GM12878 (cell line): ENCODE data around the gene THADA. TPM values are rescaled to one million over a fixed set of nuclear protein-coding genes. Genes with fewer than 3 reads are reported as not detected.

Experiments
- ATAC-seq: fragments of 200-7000 bp; cut with Tn5 transposase; 3 replicates; pipeline ENCODE4 v1.9.1; 2020; ENCODE audit warnings: mild to moderate bottlenecking, moderate library complexity
- BruUV-seq: library from RNA; stranded (reverse); fragments of 400-500 nt; replicated peaks from 2 replicates; lab custom pipeline; 2021; lab: Mats Ljungman, UMichigan
- CTCF ChIA-PET: fragments of 300-600 bp; sonication (Branson Sonifier 250); formaldehyde crosslinking; extraction: SDS; loops from one replicate; lab custom pipeline; 2021; ENCODE audit warnings: inconsistent platforms; lab: Yijun Ruan, JAX
- POLR2A ChIA-PET: fragments of 350-600 bp; formaldehyde crosslinking; extraction: SDS; loops from one replicate; lab custom pipeline; 2021; ENCODE audit warnings: inconsistent platforms; lab: Charles Lee
- RAD21 ChIA-PET: fragments of 300-600 bp; sonication (Branson Sonifier 250); formaldehyde crosslinking; loops from one replicate; lab custom pipeline; 2023; ENCODE audit warnings: antibody characterized with exemption; ENCODE audit not compliant: unreplicated experiment; lab: Charles Lee
- SMC1A ChIA-PET: fragments of 300-600 bp; sonication (Branson Sonifier 250); formaldehyde crosslinking; loops from one replicate; lab custom pipeline; 2023; ENCODE audit not compliant: unreplicated experiment, uncharacterized antibody; lab: Charles Lee
- DNase-seq: peaks from one replicate; pipeline ENCODE4 v3.0.0-alpha.2; 2011; ENCODE audit warnings: low read depth, low spot score
- FAIRE-seq: peaks from 3 replicates; lab custom pipeline; 2011; peaks lifted over from hg19 to GRCh38; lab: Jason Lieb, UNC
- H2AFZ ChIP-seq: 2 replicates; pipeline ENCODE4 v1.6.0; 2011; ENCODE audit warnings: low read depth, low read length, control low read depth; ENCODE audit not compliant: control insufficient read depth
- H3K27ac ChIP-seq: 2 replicates; pipeline ENCODE4 v1.5.1; 2011; ENCODE audit warnings: control low read depth; ENCODE audit not compliant: control insufficient read depth, insufficient read depth
- H3K27me3 ChIP-seq, 2 experiments: replicated peaks in 1 of 2; 2 replicates each; pipeline versions ENCODE4 v1.6.0 to v1.6.1; 2011; ENCODE audit warnings: low read length in 1 of 2; ENCODE audit not compliant: control insufficient read depth in 2 of 2, insufficient read depth in 2 of 2
- H3K36me3 ChIP-seq, 2 experiments: 2 replicates each; pipeline ENCODE4 v1.5.1; 2011; ENCODE audit warnings: low read length in 1 of 2; ENCODE audit not compliant: control insufficient read depth in 2 of 2, insufficient read depth in 2 of 2
- H3K4me1 ChIP-seq: 2 replicates; pipeline ENCODE4 v1.6.1; 2011; ENCODE audit warnings: mild to moderate bottlenecking, low read length, moderate library complexity, mixed read lengths; ENCODE audit not compliant: control insufficient read depth, insufficient read depth
- H3K4me2 ChIP-seq: 2 replicates; pipeline ENCODE4 v1.6.0; 2011; ENCODE audit warnings: control low read depth; ENCODE audit not compliant: control insufficient read depth, insufficient read depth
- H3K4me3 ChIP-seq: fragments of 200-600 bp; sonication (generic); 2 replicates; pipeline ENCODE4 v1.5.1; 2016
- H3K79me2 ChIP-seq: 2 replicates; pipeline ENCODE4 v1.6.0; 2011; ENCODE audit warnings: low read length; ENCODE audit not compliant: control insufficient read depth, insufficient read depth
- H3K9ac ChIP-seq: 2 replicates; pipeline ENCODE4 v1.8.0; 2011; ENCODE audit warnings: low read length, control low read depth, mixed read lengths; ENCODE audit not compliant: control insufficient read depth, insufficient read depth
- H3K9me3 ChIP-seq: replicated peaks from 3 replicates; pipeline ENCODE4 v1.5.1; 2011; ENCODE audit warnings: mild to moderate bottlenecking, low read length; ENCODE audit not compliant: control insufficient read depth, insufficient read depth
- H4K20me1 ChIP-seq: 2 replicates; pipeline ENCODE4 v1.6.0; 2011; ENCODE audit not compliant: control insufficient read depth, insufficient read depth
- IKZF1 ChIP-seq: fragments of 450-650 bp; conservative IDR thresholded peaks from 2 replicates; pipeline ENCODE4 v1.6.1; 2017; ENCODE audit warnings: antibody characterized with exemption, mild to moderate bottlenecking
- MEF2A ChIP-seq: IDR thresholded peaks from 2 replicates; pipeline ENCODE4 v1.6.1; 2011; ENCODE audit warnings: low read depth, mild to moderate bottlenecking, low read length, moderate library complexity; ENCODE audit not compliant: insufficient read depth
- NFYA ChIP-seq: IDR thresholded peaks from 2 replicates; pipeline ENCODE4 v1.6.1; 2011; ENCODE audit warnings: low read depth, mild to moderate bottlenecking, low read length, improper control_type of control experiment, borderline replicate concordance
- WGBS: methylation state at CpG from one replicate; pipeline ENCODE4 v1.1.6; 2016; ENCODE audit warnings: low lambda C conversion rate; ENCODE audit not compliant: insufficient replicate concordance, insufficient coverage; ENCODE audit errors: missing lambda C conversion rate; 5-methylcytosine and 5-hydroxymethylcytosine counted together
- in situ Hi-C: fragments of 300-500 bp; cut with MboI; formaldehyde crosslinking; loops from 9 replicates; pipeline ENCODE4 v1.14.3; 2018; ENCODE audit warnings: mixed read lengths
- intact Hi-C: fragments of 100-400 bp; cut with micrococcal nuclease; formaldehyde crosslinking; loops from one replicate; pipeline ENCODE4 v1.14.2; 2022; ENCODE audit not compliant: unreplicated experiment
- polyA plus RNA-seq, 11 experiments: library from polyadenylated mRNA; depleted of rRNA in 4 of 11; unstranded in 6 of 11; stranded (reverse) in 5 of 11; fragments of >200 nt; fragmentation: Nextera tagmentation in 4 of 11; fragmentation: Illumina TruSeq in 1 of 11; extraction: Ambion mirVana in 4 of 11; extraction: Trizol in 1 of 11; gene quantifications; 1 replicate in 1 of 11; 2 replicates in 10 of 11; pipeline versions ENCODE4 v1.2.1 to v1.2.3, GENCODE V29; 2011 to 2016; ENCODE audit warnings: inconsistent platforms in 2 of 11, missing spikeins in 2 of 11, low read depth in 1 of 11
- total RNA-seq, 4 experiments: library from RNA; depleted of rRNA in 3 of 4; stranded (reverse); fragments of >200 nt in 3 of 4; fragmentation: Illumina TruSeq in 1 of 4; extraction: Trizol in 1 of 4; gene quantifications; 2 replicates each; pipeline versions ENCODE4 v1.2.1 to v1.2.3, GENCODE V29; 2013 to 2021
- TF ChIP-seq, protein P1 (sequence below): fragments of 450-650 bp; IDR thresholded peaks from 2 replicates; pipeline ENCODE4 v1.6.1; 2017; ENCODE audit warnings: antibody characterized with exemption, mild to moderate bottlenecking, moderate library complexity

The THADA gene
- total and polyA plus RNA-seq, 10 of the 15 experiments (the other 5 are each of a cell fraction or from before 2014, with no cell fraction given): 14.6 to 33.2 (median 23.2) TPM

DNA sequence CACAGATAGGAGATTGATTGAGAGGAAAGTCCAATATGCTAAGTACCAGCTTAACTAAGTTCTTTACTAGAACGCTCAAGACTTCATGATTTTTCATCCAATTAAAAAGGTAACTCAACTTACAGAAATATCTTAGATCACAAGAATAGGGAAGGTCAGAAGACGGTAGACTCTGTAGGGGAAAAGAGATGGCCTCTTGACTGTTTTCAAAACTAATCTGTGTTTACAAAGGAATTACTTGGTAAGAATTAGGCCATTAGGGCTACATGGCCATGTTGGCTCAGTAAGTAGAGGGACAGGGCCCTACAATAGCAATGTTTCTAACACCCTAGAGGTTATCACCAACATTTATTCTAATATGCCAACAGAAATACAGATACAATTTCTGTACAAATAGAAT is 196.7 kb downstream of the THADA start:
- TF ChIP-seq, protein P1, sequence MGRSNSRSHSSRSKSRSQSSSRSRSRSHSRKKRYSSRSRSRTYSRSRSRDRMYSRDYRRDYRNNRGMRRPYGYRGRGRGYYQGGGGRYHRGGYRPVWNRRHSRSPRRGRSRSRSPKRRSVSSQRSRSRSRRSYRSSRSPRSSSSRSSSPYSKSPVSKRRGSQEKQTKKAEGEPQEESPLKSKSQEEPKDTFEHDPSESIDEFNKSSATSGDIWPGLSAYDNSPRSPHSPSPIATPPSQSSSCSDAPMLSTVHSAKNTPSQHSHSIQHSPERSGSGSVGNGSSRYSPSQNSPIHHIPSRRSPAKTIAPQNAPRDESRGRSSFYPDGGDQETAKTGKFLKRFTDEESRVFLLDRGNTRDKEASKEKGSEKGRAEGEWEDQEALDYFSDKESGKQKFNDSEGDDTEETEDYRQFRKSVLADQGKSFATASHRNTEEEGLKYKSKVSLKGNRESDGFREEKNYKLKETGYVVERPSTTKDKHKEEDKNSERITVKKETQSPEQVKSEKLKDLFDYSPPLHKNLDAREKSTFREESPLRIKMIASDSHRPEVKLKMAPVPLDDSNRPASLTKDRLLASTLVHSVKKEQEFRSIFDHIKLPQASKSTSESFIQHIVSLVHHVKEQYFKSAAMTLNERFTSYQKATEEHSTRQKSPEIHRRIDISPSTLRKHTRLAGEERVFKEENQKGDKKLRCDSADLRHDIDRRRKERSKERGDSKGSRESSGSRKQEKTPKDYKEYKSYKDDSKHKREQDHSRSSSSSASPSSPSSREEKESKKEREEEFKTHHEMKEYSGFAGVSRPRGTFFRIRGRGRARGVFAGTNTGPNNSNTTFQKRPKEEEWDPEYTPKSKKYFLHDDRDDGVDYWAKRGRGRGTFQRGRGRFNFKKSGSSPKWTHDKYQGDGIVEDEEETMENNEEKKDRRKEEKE: no peak
- TF ChIP-seq NFYA: no peak
- TF ChIP-seq MEF2A: no peak
- TF ChIP-seq IKZF1: no peak
- TF ChIP-seq, all 136 proteins: peak for 0
- H3K9me3 ChIP-seq: no peaks in the 10 kb centered on the region
- H3K9ac ChIP-seq: no peak overlapping the region
- ChIA-PET RAD21 (interaction anchor here (1.5 kb wide), 1 partner anchor 12 kb away, joined by 4 read pairs; no protein-coding TSS in a partner anchor), POLR2A (no interaction called here), CTCF (interaction anchor here (0.7 kb wide), 1 partner anchor 12 kb away, joined by 3 read pairs; no protein-coding TSS in a partner anchor), SMC1A (interaction anchor here (0.6 to 15.0 kb wide), 4 partner anchors 9 to 105 kb away, joined by 3 to 297 read pairs (median 3); no protein-coding TSS in a partner anchor)
- DNase-seq (no peak), FAIRE-seq (no peak), ATAC-seq (no peak)
- no peaks in the 10 kb centered on the region for H4K20me1 ChIP-seq
- no peaks in the 10 kb centered on the region for H3K27me3 ChIP-seq
- intact Hi-C loops: no loop called here
- no peak overlapping the region for H3K4me3 ChIP-seq
- 98% methylated on average over 2 of the region's 2 CpGs for WGBS
- H3K4me2 ChIP-seq: no peak overlapping the region
- no TSS peak for BruUV-seq
- H2AFZ ChIP-seq: no peak overlapping the region
- H3K36me3 ChIP-seq: peaks cover 0 to 5% of the 10 kb centered on the region in 2 experiments; a peak in 2 of 4 replicates
- no peaks in the 10 kb centered on the region for H3K79me2 ChIP-seq
- in situ Hi-C loops: no loop called here
- H3K4me1 ChIP-seq: peaks cover 30% of the 10 kb centered on the region
- no peak overlapping the region for H3K27ac ChIP-seq
